Cardiac septum (tissue), 1 donor: ENCODE results near the gene RIOK1. TPM values are rescaled to one million over a fixed set of nuclear protein-coding genes. Genes with fewer than 3 reads are reported as not detected.

Experiments used
- total RNA-seq: library from RNA; stranded (reverse); fragmentation: NEBNext Ultra II Directional; extraction: Animal tissue kit (Norgen Biotek cat#: 25700); gene quantifications from one replicate; pipeline ENCODE4 v1.2.1, GENCODE V29; 2021
- donor health status: DM: no; HTN: no; CAD: no.

Gene RIOK1
- total RNA-seq, 1 donor from 2014 or later: 11.9 TPM

Other genes with a start within 250 kb of the RIOK1 start
- 61.8 TPM for gene SSR1, start 76.6 kb upstream of the RIOK1 start, total RNA-seq
- gene CAGE1, start 66 bp upstream of the RIOK1 start, total RNA-seq: not detected
- 241 TPM for gene DSP, start 151.9 kb downstream of the RIOK1 start, total RNA-seq
- gene SNRNP48, start 200.4 kb downstream of the RIOK1 start, total RNA-seq: 13.4 TPM